ENCODE data around the gene TSHZ2. TPM values are rescaled to one million over a fixed set of nuclear protein-coding genes. Genes with fewer than 3 reads are reported as not detected.

The TSHZ2 gene
- total RNA-seq, 1 experiment from 2014 or later: 0.07 TPM

- Histone ChIP-seq H2AK5ac (ENCODE audit: insufficient read length, low read length) (no peak overlapping the region), H3K23me2 (ENCODE audit: insufficient read length, low read depth, low read length, poor library complexity, severe bottlenecking) (no peaks in the 10 kb centered on the region), H3K23ac (ENCODE audit: insufficient read length, low read depth, low read length) (no peak overlapping the region), H3K56ac (ENCODE audit: insufficient read length, low read depth, low read length) (no peak overlapping the region), H3K14ac (ENCODE audit: insufficient read depth, low read length) (no peak overlapping the region), H2BK12ac (ENCODE audit: insufficient read length, low read depth, low read length) (no peak overlapping the region), H4K5ac (ENCODE audit: insufficient read length, low read depth, low read length) (no peak overlapping the region), H4K91ac (ENCODE audit: insufficient read length, low read depth, low read length) (no peak overlapping the region), H3K79me2 (ENCODE audit: insufficient read depth, low read length) (no peaks in the 10 kb centered on the region), H3K9me3 (ENCODE audit: control insufficient read depth, low read depth, low read length) (no peaks in the 10 kb centered on the region), H3K27me3 (ENCODE audit: insufficient read depth, low read length) (no peaks in the 10 kb centered on the region), H3K18ac (ENCODE audit: insufficient read length, low read depth, low read length) (no peak overlapping the region), H3K79me1 (ENCODE audit: insufficient read depth, low read depth, low read length, poor library complexity, severe bottlenecking) (no peaks in the 10 kb centered on the region), H3K4me1 (ENCODE audit: insufficient read depth, low read length) (no peaks in the 10 kb centered on the region), H2BK20ac (ENCODE audit: low read depth, low read length, poor library complexity, severe bottlenecking) (no peak overlapping the region), H2AFZ (ENCODE audit: low read length) (no peak overlapping the region), H3K27ac (ENCODE audit: insufficient read length, low read depth, low read length) (no peak overlapping the region), H4K8ac (replicated peaks; ENCODE audit: insufficient read length, low read depth, low read length) (no peak overlapping the region), H2BK120ac (ENCODE audit: low read depth, low read length, poor library complexity, severe bottlenecking) (no peak overlapping the region), H3K4ac (ENCODE audit: low read depth, low read length) (no peak overlapping the region), H3K4me2 (ENCODE audit: insufficient read depth, insufficient read length, low read length) (no peak overlapping the region), H4K20me1 (ENCODE audit: control insufficient read depth, insufficient read depth, insufficient read length) (no peaks in the 10 kb centered on the region), H3K9ac (ENCODE audit: extremely low read depth, insufficient read length, low read length) (no peak overlapping the region), H2BK5ac (ENCODE audit: insufficient read length, low read length) (no peak overlapping the region), H3T11ph (ENCODE audit: low read length) (no peak overlapping the region), H2BK15ac (ENCODE audit: low read depth, low read length) (no peak overlapping the region)
- no peaks in the 10 kb centered on the region for H3K36me3 Mint-ChIP-seq (ENCODE audit: insufficient read depth in 1 of 3, low read depth in 3 of 3)
- peaks cover 0 to 2% of the 10 kb centered on the region in 2 experiments; a peak in 1 of 5 replicates for H3K9me3 Mint-ChIP-seq
- TF ChIP-seq CTCF (conservative IDR thresholded peaks at IDR 0.05): no peak
- H3K27me3 Mint-ChIP-seq (ENCODE audit: low read depth): no peaks in the 10 kb centered on the region; the same call in none of the 2 replicates
- WGBS (ENCODE audit: extremely low coverage, insufficient read length, low lambda C conversion rate): no CpG with 5 or more reads among the region's 5 CpGs
- no peak overlapping the region for H3K4me3 Mint-ChIP-seq
- no peak for DNase-seq
- no peak overlapping the region for H3K27ac Mint-ChIP-seq
- no peaks in the 10 kb centered on the region for H3K4me1 Mint-ChIP-seq
These were observed 81.4 kb downstream of the TSHZ2 start for GRCh38 chr20:53053595-53053994.

Measured in H9 (cell line).